IPS-11a (cell line): ENCODE results near the gene PTPRG.
"Not testable (repeated sequence)": the region's sequence is repeated elsewhere in the genome, so short reads cannot be mapped to it uniquely, and the experiment has no call there.

Experiments
- H3K4me3 ChIP-seq: one replicate; pipeline ENCODE4 v1.5.1; 2013; ENCODE audit warnings: low read depth, low read length, control low read depth

Gene PTPRG

GRCh38 chr3:61680617-61681016, 119.2 kb downstream of the PTPRG start:
- no peak overlapping the region for H3K4me3 ChIP-seq

GRCh38 chr3:61681636-61682035, 120.3 kb downstream of the PTPRG start:
- no peak overlapping the region for H3K4me3 ChIP-seq

- H3K4me3 ChIP-seq = no peak overlapping the region
Observed at GRCh38 chr3:61682671-61683548, 121.5 kb downstream of the PTPRG start.

GRCh38 chr3:61683549-61684236, 122.3 kb downstream of the PTPRG start:
- no peak overlapping the region for H3K4me3 ChIP-seq

GRCh38 chr3:61684386-61684785, 123.0 kb downstream of the PTPRG start:
- no peak overlapping the region for H3K4me3 ChIP-seq

GRCh38 chr3:61685755-61686154, 124.4 kb downstream of the PTPRG start:
- H3K4me3 ChIP-seq = no peak overlapping the region

- no peak overlapping the region for H3K4me3 ChIP-seq
Observed at GRCh38 chr3:61686228-61686648, 124.9 kb downstream of the PTPRG start.

- H3K4me3 ChIP-seq = no peak overlapping the region
Observed at GRCh38 chr3:61687206-61687605, 125.8 kb downstream of the PTPRG start.

GRCh38 chr3:61687663-61688306, 126.4 kb downstream of the PTPRG start:
- H3K4me3 ChIP-seq = no peak overlapping the region

- no peak overlapping the region for H3K4me3 ChIP-seq
Observed at GRCh38 chr3:61688307-61688984, 127.1 kb downstream of the PTPRG start.

- no peak overlapping the region for H3K4me3 ChIP-seq
Observed at GRCh38 chr3:61690016-61690415, 128.6 kb downstream of the PTPRG start.

GRCh38 chr3:61691466-61691865, 130.1 kb downstream of the PTPRG start:
- no peak overlapping the region for H3K4me3 ChIP-seq

GRCh38 chr3:61697301-61697700, 135.9 kb downstream of the PTPRG start:
- no peak overlapping the region for H3K4me3 ChIP-seq

- H3K4me3 ChIP-seq = not testable (repeated sequence)
Observed at GRCh38 chr3:61698278-61699072, 137.1 kb downstream of the PTPRG start.

- H3K4me3 ChIP-seq = no peak overlapping the region
Observed at GRCh38 chr3:61699622-61700021, 138.3 kb downstream of the PTPRG start.

- no peak overlapping the region for H3K4me3 ChIP-seq
Observed at GRCh38 chr3:61701011-61701410, 139.6 kb downstream of the PTPRG start.

- no peak overlapping the region for H3K4me3 ChIP-seq
Observed at GRCh38 chr3:61702453-61702852, 141.1 kb downstream of the PTPRG start.

- H3K4me3 ChIP-seq = no peak overlapping the region
Observed at GRCh38 chr3:61704807-61705206, 143.4 kb downstream of the PTPRG start.

- H3K4me3 ChIP-seq = no peak overlapping the region
Observed at GRCh38 chr3:61707492-61707891, 146.1 kb downstream of the PTPRG start.

- H3K4me3 ChIP-seq = not testable (repeated sequence)
Observed at GRCh38 chr3:61710920-61711319, 149.5 kb downstream of the PTPRG start.
